RPMI8226 (cell line): ENCODE measurements around the gene AP1S1.
"Not testable (repeated sequence)": the region's sequence is repeated elsewhere in the genome, so short reads cannot be mapped to it uniquely, and the experiment has no call there.

Experiments used
- DNase-seq: peaks from one replicate; pipeline ENCODE4 v3.0.0-alpha.2; 2015

AP1S1 gene

DNA sequence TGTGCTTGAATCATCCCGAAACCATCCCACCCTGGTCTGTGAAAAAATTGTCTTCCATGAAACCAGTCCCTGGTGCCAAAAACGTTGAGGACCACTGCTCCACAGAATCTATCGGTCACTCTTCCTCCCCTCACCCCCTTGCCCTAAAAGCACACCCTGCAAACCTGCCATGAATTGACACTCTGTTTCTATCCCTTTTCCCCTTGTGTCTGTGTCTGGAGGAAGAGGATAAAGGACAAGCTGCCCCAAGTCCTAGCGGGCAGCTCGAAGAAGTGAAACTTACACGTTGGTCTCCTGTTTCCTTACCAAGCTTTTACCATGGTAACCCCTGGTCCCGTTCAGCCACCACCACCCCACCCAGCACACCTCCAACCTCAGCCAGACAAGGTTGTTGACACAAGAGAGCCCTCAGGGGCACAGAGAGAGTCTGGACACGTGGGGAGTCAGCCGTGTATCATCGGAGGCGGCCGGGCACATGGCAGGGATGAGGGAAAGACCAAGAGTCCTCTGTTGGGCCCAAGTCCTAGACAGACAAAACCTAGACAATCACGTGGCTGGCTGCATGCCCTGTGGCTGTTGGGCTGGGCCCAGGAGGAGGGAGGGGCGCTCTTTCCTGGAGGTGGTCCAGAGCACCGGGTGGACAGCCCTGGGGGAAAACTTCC is 28.2 kb upstream of the AP1S1 start:
- peak; percentile 96 for DNase-seq

- DNase-seq: peak; percentile 98
Observed at GRCh38 chr7:101126651-101127459, 27.4 kb upstream of the AP1S1 start, which contains the start of gene SERPINE1. SERPINE1 (plus strand) TSS chr7:101127104; CDS start chr7:101128394, 1,290 bp downstream.

GRCh38 chr7:101127460-101128039 is 26.7 kb upstream of the AP1S1 start:
- DNase-seq: no peak

DNA sequence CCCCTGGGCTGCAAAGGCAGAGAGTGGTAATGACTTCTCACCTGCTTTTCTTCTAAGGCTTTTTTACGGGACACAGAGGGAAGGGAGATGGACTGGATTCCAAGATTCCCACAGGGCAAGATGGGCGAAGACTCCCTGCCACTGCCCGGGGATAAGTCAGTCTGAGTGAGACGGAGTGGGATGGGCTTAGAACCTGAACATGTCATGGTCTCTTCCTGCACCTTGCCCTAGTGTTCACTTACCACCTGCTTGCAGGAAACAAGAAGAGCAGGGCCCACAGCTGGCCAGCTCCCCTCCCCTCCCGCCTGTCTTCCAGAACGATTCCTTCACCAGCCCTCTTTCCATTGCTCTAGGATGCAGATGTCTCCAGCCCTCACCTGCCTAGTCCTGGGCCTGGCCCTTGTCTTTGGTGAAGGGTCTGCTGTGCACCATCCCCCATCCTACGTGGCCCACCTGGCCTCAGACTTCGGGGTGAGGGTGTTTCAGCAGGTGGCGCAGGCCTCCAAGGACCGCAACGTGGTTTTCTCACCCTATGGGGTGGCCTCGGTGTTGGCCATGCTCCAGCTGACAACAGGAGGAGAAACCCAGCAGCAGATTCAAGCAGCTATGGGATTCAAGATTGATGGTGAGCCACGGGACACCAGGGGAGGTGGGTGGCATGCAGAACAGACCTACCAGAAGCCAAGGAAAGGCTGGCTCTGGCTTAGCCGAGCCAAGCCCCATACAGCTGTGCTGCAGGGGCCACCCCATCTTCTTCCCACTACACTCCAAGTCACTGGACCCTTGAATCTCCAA is 26.0 kb upstream of the AP1S1 start:
- DNase-seq: peak; percentile 95

DNA sequence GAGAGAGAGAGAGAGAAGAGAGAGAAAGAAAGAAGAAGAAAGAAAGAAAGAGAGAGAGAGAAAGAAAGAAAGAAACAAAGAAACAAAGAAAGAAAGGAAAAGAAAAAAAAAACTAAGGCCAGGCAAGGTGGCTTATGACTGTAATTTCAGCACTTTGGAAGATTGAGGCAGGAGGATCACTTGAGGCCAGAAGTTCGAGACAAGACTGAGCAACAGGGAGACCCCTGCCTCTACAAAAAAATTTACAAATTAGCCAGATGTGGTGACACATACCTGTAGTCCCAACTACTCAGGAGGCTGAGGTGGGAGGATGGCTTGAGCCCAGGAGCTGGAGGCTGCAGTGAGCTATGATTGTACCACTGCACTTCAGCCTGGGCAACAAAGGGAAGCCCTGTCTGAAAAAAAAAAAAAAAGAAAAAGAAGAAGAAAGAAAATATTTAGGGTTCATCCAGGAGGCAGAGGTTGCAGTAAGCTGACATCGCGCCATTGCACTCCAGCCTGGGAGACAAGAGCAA is 24.6 kb upstream of the AP1S1 start:
- no peak for DNase-seq

GRCh38 chr7:101132626-101133600 is 21.4 kb upstream of the AP1S1 start:
- not testable (repeated sequence) for DNase-seq

- DNase-seq: no peak
Observed at GRCh38 chr7:101133621-101134398, 20.5 kb upstream of the AP1S1 start.

- DNase-seq: no peak
Observed at GRCh38 chr7:101134399-101134980, 19.8 kb upstream of the AP1S1 start.

DNA sequence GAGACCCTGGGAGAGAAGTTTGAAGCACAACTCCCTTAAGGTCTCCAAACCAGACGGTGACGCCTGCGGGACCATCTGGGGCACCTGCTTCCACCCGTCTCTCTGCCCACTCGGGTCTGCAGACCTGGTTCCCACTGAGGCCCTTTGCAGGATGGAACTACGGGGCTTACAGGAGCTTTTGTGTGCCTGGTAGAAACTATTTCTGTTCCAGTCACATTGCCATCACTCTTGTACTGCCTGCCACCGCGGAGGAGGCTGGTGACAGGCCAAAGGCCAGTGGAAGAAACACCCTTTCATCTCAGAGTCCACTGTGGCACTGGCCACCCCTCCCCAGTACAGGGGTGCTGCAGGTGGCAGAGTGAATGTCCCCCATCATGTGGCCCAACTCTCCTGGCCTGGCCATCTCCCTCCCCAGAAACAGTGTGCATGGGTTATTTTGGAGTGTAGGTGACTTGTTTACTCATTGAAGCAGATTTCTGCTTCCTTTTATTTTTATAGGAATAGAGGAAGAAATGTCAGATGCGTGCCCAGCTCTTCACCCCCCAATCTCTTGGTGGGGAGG is 16.5 kb upstream of the AP1S1 start:
- no peak for DNase-seq

GRCh38 chr7:101138213-101138870 is 15.9 kb upstream of the AP1S1 start:
- DNase-seq: peak; percentile 95

- DNase-seq: no peak
Observed at GRCh38 chr7:101140339-101140699, 14.0 kb upstream of the AP1S1 start.

- DNase-seq: no peak
Observed at GRCh38 chr7:101140746-101141382, 13.4 kb upstream of the AP1S1 start.

- no peak for DNase-seq
Observed at GRCh38 chr7:101151908-101152651, 2.2 kb upstream of the AP1S1 start.

DNA sequence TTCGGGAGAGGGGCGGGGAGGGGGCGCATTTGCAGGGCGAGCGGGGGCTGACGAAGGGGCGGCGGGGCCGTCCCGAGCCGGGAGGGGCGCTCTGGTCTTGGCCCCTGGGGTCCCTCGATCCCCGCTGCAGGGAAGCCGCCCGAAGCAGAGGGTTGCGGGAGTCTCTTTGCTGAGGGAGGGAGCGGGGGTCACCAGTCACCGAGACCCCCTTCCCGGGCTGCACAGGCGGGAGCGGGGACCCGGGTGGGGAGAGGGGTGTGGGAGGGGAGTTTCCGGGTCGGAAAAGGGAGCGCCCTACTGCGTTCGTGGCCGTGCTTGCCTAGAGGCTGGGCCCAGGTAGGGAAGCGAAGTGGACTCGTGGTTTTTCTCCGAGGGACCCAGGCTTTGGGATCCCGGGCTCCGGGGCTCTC is 422 bp downstream of the AP1S1 start:
- DNase-seq: no peak

GRCh38 chr7:101155303-101155702 is 1.0 kb downstream of the AP1S1 start:
- no peak for DNase-seq

DNA sequence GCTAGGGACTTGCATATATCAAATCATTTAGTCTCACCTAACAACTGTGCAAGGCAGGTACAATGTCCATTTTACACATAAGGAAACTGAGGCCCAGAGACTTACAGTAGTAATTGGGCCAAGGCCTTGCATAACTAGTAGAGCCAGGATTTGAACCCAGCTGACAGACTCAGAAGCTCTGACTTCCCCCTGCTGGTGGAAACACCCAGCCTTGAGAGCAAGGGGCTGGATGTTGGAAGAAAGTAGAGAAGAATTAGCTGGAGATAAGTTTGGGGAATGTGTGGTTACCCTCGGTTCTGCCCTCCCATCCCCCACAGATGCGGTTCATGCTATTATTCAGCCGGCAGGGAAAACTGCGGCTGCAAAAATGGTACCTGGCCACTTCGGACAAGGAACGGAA is 2.0 kb downstream of the AP1S1 start:
- no peak for DNase-seq

GRCh38 chr7:101156866-101157589 is 2.8 kb downstream of the AP1S1 start:
- peak; percentile 9 for DNase-seq
